GM19099 (cell line): Measurements from ENCODE around the gene LHX6.

Source experiments
- POLR2A ChIP-seq: IDR thresholded peaks from 3 replicates; pipeline ENCODE4 v1.6.1; 2011; ENCODE audit warnings: low read depth; ENCODE audit not compliant: insufficient read length; ENCODE audit errors: extremely low read depth

The LHX6 gene

DNA sequence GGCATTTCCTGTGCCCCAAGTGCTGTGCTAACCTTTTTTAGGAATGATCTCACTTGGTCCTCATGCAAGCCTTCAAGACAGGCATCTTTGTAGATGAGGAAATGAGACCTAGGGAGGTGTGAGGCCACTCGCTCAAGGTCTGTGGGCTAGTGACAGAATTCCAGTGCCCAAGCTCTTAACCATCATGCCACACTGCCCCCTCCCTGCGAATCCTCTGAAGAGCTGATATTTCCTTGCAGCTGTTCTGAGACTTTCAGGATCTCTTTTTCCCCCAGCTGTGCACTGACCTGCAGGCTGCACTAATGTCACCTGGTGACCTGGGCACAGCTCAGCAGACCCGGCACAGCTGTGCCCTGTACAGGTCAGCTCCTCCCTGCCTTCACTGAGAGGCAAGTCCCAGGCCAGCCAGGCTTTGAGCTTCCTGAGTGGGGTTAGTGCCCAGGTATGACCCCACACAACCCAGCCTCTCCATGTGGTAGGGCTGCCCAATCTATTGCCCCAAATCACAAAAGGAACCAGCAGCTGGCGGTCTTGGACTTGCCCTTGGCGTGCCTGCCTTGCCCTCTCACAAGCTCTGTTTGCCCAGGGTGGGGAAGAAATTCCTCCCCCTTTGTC is 36.4 kb downstream of the LHX6 start:
- TF ChIP-seq POLR2A = no peak

DNA sequence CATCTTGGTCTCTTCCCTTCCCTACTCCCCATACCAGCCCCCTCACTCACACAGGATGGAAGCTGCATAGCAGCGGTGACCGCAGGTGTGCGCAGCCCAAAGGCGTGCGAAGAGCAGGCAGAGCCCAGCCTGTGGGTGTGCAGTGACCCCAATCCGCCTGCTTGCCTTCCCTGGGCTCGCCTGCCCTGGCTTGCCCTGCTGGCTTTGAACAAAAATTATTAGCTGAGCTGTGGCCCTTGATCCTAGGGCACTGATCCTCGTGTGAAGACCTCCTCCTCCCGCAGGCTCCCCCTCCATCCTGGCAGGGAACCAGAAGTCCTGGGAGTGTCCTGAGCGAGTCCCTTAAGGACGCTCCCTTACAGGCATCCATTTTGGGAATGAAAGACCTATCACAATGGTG is 37.2 kb downstream of the LHX6 start:
- TF ChIP-seq POLR2A = no peak

- TF ChIP-seq POLR2A = no peak
Observed at GRCh38 chr9:122190597-122191381, 38.0 kb downstream of the LHX6 start.

DNA sequence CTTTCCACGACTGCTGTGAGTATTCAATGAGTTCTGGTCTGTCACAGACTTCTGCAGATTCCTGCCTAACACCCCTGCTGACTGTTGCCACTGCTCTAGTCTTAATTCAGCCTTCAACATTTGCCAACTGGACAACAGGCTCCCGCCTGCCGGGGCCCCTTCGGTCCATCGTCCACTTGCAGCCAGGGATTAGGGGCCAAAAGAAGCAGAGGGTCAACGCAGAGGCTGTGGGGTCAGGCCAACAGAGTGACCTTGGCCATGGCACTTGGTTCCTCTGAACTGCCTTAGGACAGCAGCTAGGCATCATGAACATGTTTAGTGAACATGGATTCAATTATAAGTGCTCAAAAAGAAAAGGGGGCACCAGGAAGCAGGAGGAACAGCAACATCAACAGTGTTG is 40.4 kb downstream of the LHX6 start:
- TF ChIP-seq POLR2A = no peak

DNA sequence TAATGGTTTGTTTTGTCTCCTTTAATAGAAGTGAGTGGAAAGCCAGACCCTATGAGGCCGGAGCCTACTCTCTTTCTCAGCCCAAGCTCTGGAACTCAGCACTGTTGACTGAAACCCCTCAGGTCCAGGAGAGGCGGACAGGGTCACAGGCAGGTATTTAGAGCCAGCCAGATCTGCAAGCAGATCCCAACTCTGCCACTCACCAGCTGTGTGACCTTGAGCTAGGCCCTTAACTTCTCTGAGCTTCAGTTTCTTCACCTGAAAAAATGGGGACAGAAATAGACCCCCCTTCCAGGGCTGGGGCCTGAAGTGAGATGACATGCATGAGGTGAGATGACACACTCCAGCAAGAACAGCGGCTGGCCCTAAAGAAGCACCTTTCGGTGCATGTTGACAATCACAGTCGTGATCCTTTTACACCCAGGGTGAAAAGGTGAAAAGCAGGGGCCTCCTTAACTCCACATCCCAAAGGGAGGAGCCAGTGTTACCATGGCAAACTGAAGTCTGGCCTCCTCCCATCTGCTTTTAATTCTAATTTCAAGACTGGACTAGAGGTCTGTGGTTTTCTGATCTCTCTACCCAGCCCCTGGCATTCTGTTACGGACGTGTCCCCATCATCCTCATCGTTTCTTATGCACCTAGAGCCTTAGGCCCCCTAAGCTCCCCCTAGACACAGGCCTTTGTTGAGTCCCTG is 41.8 kb downstream of the LHX6 start:
- TF ChIP-seq POLR2A = no peak

DNA sequence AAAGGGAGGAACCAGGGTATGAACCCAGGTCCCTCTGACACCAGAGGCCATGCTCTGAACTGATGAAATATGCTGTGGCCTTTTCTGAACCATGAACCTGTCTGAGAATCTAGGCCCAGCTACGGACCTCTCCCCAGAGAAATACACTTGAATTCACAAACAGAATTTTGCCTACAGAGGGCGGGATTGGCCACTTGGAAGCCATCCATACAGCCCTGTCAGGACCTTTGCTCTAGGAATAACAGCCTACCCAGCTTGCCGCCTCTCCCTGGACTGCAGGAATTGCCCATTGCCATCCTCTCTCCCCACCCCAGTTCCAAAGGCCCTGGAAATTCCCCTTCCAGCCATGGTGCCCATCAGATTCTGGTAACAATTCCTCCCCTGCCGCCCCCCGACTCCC is 42.5 kb downstream of the LHX6 start:
- no peak for TF ChIP-seq POLR2A

GRCh38 chr9:122184551-122184950 is 44.2 kb downstream of the LHX6 start:
- no peak for TF ChIP-seq POLR2A

DNA sequence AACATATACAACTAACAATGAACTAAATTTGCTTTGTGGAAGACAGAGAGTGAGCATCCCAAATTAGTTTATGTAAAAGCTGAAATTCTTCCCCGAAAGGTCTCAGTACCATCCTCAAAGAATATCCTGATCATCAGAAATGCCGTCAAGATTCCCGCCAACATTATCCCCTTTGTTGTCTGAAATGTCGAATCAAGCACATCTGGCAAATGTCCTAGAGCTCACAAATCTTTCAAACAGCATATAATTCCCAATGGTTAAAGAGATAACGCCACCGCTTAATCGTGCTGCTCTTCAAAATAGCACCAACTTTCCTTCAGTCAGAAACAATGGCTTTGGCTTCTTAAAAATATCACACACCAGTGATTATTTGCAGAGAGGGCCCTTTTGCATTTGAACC is 45.3 kb downstream of the LHX6 start:
- TF ChIP-seq POLR2A = no peak

DNA sequence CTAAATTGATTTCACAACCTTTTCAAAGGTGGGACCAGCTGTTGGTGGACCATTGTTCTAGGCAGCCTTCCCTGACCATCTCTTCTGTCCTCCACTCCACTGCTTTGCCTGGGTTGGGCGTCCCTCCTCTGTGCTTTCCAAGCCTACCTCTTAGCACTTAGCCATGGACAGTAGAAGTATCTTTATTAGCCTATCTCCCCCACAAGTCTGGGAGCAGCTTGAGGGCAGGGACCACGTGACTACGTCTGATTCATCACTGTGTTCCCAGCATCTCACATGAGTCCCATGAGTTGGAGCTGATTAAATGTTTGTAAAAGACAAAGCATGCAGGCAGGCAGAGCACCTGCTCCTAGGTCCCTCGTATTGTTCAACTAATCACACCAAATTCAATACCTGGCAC is 48.1 kb downstream of the LHX6 start:
- no peak for TF ChIP-seq POLR2A

- no peak for TF ChIP-seq POLR2A
Observed at GRCh38 chr9:122179690-122180074, 49.1 kb downstream of the LHX6 start.

- no peak for TF ChIP-seq POLR2A
Observed at GRCh38 chr9:122179054-122179689, 49.6 kb downstream of the LHX6 start.

GRCh38 chr9:122176916-122177315 is 51.8 kb downstream of the LHX6 start:
- no peak for TF ChIP-seq POLR2A

- TF ChIP-seq POLR2A = no peak
Observed at GRCh38 chr9:122173670-122174069, 55.1 kb downstream of the LHX6 start.

GRCh38 chr9:122172131-122172530 is 56.6 kb downstream of the LHX6 start:
- TF ChIP-seq POLR2A = no peak

DNA sequence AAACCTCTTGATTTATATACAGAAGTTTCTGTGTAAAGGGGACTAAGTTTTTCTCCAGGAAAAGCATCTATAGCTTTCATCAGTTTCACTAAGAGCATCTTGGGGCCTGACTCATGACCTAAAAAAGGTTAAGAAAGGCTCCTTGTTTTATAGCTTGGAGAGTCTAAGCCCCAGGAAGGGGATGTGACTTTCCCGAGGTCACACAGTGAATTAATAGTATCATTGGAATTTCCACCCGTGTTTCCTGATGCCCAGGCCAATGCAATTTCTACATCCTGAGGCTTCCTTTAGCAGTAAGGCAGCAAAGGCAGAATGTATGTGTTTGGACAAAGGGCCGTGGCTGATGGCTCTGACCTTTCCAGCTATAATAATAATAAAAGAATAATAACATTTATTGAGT is 60.4 kb downstream of the LHX6 start:
- no peak for TF ChIP-seq POLR2A
